HUES48 (cell line): Measurements from ENCODE around the gene VHLL.

Experiments
- H3K27ac ChIP-seq: one replicate; pipeline ENCODE4 v1.7.0; 2013; ENCODE audit warnings: low read depth, low read length, inconsistent platforms
- H3K27me3 ChIP-seq: 2 replicates; pipeline ENCODE4 v1.6.1; 2013; ENCODE audit warnings: mild to moderate bottlenecking, low read length; ENCODE audit not compliant: control insufficient read depth, insufficient read depth
- H3K36me3 ChIP-seq: 2 replicates; pipeline ENCODE4 v1.6.1; 2013; ENCODE audit warnings: low read length; ENCODE audit not compliant: control insufficient read depth, insufficient read depth
- H3K4me1 ChIP-seq: 2 replicates; pipeline ENCODE4 v1.6.1; 2013; ENCODE audit warnings: mild to moderate bottlenecking, low read length; ENCODE audit not compliant: control insufficient read depth, insufficient read depth
- H3K4me3 ChIP-seq: 2 replicates; pipeline ENCODE4 v1.5.1; 2013; ENCODE audit warnings: mild to moderate bottlenecking, low read depth, low read length
- H3K9ac ChIP-seq: 2 replicates; pipeline ENCODE4 v1.6.1; 2013; ENCODE audit warnings: mild to moderate bottlenecking, low read depth, low read length, moderate library complexity
- H3K9me3 ChIP-seq: 2 replicates; pipeline ENCODE4 v1.6.1; 2013; ENCODE audit warnings: low read length; ENCODE audit not compliant: control insufficient read depth, insufficient read depth

VHLL gene

DNA sequence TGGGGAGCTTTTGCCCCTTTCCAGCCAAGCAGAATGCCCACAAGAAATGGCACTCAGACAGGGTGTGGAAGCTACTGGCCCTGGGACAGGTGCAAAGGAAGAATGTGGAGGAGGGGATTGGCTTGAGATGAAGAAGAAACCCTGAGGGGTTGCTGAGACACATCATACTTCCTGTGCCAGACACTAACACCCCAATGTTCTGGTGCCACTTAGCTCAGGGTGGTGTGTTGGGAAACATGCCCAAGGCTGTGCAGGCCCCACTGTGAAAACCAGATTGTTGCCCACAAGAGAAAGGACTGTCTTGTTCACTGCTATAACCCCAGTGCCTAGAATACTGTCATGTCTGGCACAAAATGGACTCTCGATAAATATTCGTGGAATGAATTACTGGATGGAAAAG is 41.4 kb downstream of the VHLL start:
- Histone ChIP-seq H3K9me3 (no peaks in the 10 kb centered on the region), H3K27me3 (no peaks in the 10 kb centered on the region), H3K27ac (no peak overlapping the region), H3K4me1 (no peaks in the 10 kb centered on the region), H3K9ac (no peak overlapping the region), H3K4me3 (no peak overlapping the region), H3K36me3 (peaks cover 87% of the 10 kb centered on the region)

DNA sequence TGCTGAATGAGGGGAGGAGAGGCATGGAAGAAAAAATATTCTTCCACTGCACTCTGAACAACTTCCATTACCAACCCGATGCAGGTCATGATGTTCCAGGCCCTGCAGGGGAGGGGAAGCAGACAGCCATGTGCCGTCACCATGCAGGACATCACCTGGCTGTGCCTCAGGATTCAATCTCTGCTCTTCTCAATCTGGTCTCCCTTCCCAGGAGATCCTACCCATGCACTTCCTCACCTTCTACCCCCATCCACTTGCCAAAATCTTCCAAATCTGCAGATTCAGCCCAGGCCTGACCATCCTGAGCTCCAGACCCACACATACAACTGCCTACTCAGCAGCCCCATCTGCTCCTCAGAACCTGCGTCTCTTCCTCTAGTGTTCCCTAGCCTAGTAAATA is 45.5 kb downstream of the VHLL start:
- Histone ChIP-seq H3K27me3 (no peaks in the 10 kb centered on the region), H3K36me3 (peaks cover 87% of the 10 kb centered on the region), H3K4me3 (no peak overlapping the region), H3K9me3 (no peaks in the 10 kb centered on the region), H3K27ac (no peak overlapping the region), H3K9ac (no peak overlapping the region), H3K4me1 (no peaks in the 10 kb centered on the region)

DNA sequence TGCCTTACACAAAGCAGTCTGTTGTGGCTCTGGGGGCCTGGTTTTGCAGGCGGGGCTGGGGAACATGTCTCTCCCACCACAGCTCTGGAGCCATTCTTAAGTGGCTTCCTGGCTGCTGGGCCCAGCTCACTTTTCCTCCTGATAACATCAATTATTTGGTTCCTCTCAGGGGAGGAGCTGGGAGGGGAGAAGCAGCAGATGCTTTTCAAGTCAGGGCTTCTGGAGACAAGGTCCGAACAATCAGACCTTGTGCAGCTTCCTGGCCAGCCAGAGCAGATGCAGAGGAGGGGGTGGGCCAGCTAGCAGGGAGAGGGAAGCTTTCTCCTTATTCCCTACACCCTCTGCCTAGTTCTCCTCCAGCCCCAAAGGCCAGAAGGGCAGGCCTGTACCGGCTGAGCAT is 47.6 kb downstream of the VHLL start:
- Histone ChIP-seq H3K27me3 (no peaks in the 10 kb centered on the region), H3K27ac (no peak overlapping the region), H3K36me3 (peaks cover 66% of the 10 kb centered on the region), H3K9ac (no peak overlapping the region), H3K4me3 (no peak overlapping the region), H3K9me3 (no peaks in the 10 kb centered on the region), H3K4me1 (0 out of 2 replicates have a peak, but pooled peaks cover 4% of the 10 kb centered on the region)

DNA sequence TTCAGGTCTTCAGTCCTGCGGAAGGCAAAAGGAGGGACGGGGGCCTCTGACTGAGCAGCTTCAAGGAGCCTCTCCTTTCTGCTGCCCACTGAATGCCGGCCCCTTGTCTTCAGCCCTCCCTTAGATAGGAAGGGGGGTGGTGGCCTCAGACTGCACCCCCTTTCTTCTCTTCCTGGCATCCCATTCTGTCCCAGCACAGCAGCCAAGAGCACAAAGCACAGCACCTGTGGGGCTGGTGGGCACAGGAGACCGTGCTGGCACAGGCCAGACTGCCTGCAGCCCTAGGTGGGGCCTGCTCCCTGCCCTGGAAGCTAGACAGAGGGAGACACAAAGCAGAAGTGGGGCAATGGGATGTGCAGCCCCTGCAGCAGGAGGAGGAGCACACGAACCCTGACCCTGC is 49.5 kb downstream of the VHLL start:
- Histone ChIP-seq H3K36me3 (peaks cover 56% of the 10 kb centered on the region), H3K4me3 (no peak overlapping the region), H3K27ac (no peak overlapping the region), H3K9me3 (no peaks in the 10 kb centered on the region), H3K4me1 (peaks cover 15% of the 10 kb centered on the region), H3K9ac (no peak overlapping the region), H3K27me3 (peaks cover 8% of the 10 kb centered on the region)
